ENCODE data around the gene HPCA. TPM values are rescaled to one million over a fixed set of nuclear protein-coding genes. Genes with fewer than 3 reads are reported as not detected.
A peak's percentile ranks its signal among the peaks of the same experiment; 100 is the strongest.

The HPCA gene
- total and polyA plus RNA-seq, 2 donors (not counting 3 experiments of a cell fraction or from before 2014, with no cell fraction given) = not detected

GRCh38 chr1:32871364-32872191, 14.7 kb upstream of the HPCA start:
- TF ChIP-seq EZH2 (IDR thresholded peaks at IDR 0.05; ENCODE audit: borderline replicate concordance, low read depth, low read length, severe bottlenecking) (peak; percentile 84), MYC (IDR thresholded peaks at IDR 0.05; ENCODE audit: low read depth, low read length) (no peak)
- no peak overlapping the region for H3K9ac ChIP-seq (replicated peaks; ENCODE audit: extremely low read depth, insufficient read depth, low read length)
- no TSS peak for BruUV-seq (replicated peaks)

GRCh38 chr1:32872192-32872460, 14.2 kb upstream of the HPCA start:
- dilution Hi-C loops (cut with MboI; ENCODE audit: extremely low pct_ligation_motif_present, low sequenced_read_pairs) (no loop called here), intact Hi-C loops (cut with micrococcal nuclease) (loop anchor here (1.0 to 2.0 kb wide), 6 partner anchors 43 to 471 kb away; partner anchors contain the start of genes S100PBP and YARS1)
- DNase-seq (ENCODE audit: low read depth, low spot score) (no peak), FAIRE-seq (no peak)
- Histone ChIP-seq H3K4me2 (ENCODE audit: insufficient read depth, low read length) (no peak overlapping the region), H3K4me3 (replicated peaks in 1 of 3; ENCODE audit: insufficient read depth in 1 of 3, low read depth in 1 of 3, low read length in 3 of 3) (no peak overlapping the region), H2AFZ (ENCODE audit: low read depth, low read length) (no peak overlapping the region), H3K27me3 (ENCODE audit: control insufficient read depth in 2 of 2, insufficient read depth in 2 of 2, low read length in 2 of 2) (peaks cover 14 to 17% of the 10 kb centered on the region in 2 experiments), H3K36me3 (ENCODE audit: control insufficient read depth in 2 of 2, extremely low read depth in 1 of 2, insufficient read depth in 2 of 2, low read length in 2 of 2) (no peaks in the 10 kb centered on the region), H3K9me3 (replicated peaks; ENCODE audit: control insufficient read depth, insufficient read depth, low read length) (no peaks in the 10 kb centered on the region), H4K20me1 (replicated peaks; ENCODE audit: control insufficient read depth, extremely low read depth, insufficient read depth, low read length) (no peaks in the 10 kb centered on the region), H3K9me1 (replicated peaks; ENCODE audit: control insufficient read depth, extremely low read depth, insufficient read depth, low read length) (no peaks in the 10 kb centered on the region), H3K79me2 (ENCODE audit: control insufficient read depth, insufficient read depth, low read length) (no peaks in the 10 kb centered on the region), H3K9ac (replicated peaks; ENCODE audit: extremely low read depth, insufficient read depth, low read length) (no peak overlapping the region), H3K27ac (ENCODE audit: insufficient read depth, low read depth, low read length) (no peak overlapping the region), H3K4me1 (ENCODE audit: control insufficient read depth, extremely low read depth, insufficient read depth, low read length) (no peaks in the 10 kb centered on the region)
- TF ChIP-seq CTCF (IDR thresholded peaks at IDR 0.05; ENCODE audit: extremely low read depth in 1 of 2, insufficient read depth in 1 of 2, low read depth in 1 of 2, low read length in 2 of 2) (no peak), FOS (IDR thresholded peaks at IDR 0.05; ENCODE audit: borderline replicate concordance, insufficient read depth, low read length) (no peak), MYC (IDR thresholded peaks at IDR 0.05; ENCODE audit: low read depth, low read length) (no peak), JUN (IDR thresholded peaks at IDR 0.05; ENCODE audit: borderline replicate concordance, insufficient read depth, insufficient read length, low read depth) (no peak), POLR2A (IDR thresholded peaks at IDR 0.05; ENCODE audit: low read depth, low read length) (no peak), EZH2 (IDR thresholded peaks at IDR 0.05; ENCODE audit: borderline replicate concordance, low read depth, low read length, severe bottlenecking) (no peak), GATA2 (IDR thresholded peaks at IDR 0.05; ENCODE audit: insufficient read depth, insufficient read length, low read depth, low read length) (no peak), MAX (IDR thresholded peaks at IDR 0.05; ENCODE audit: insufficient read depth, insufficient read length) (no peak), POLR2AphosphoS5 (IDR thresholded peaks at IDR 0.05; ENCODE audit: insufficient read depth, low read depth, low read length) (no peak)
- BruUV-seq (replicated peaks) = no TSS peak
- ChIA-PET POLR2A (no interaction called here), CTCF (interaction anchor here (0.7 to 3.3 kb wide), 15 partner anchors 9 to 471 kb away, joined by 3 to 32 read pairs (median 4); no protein-coding TSS in a partner anchor)

More at GRCh38 chr1:32871364-32872191, 14.7 kb upstream of the HPCA start:
- POLR2A ChIA-PET = no interaction called here
- Histone ChIP-seq H3K9me3 (replicated peaks; ENCODE audit: control insufficient read depth, insufficient read depth, low read length) (no peaks in the 10 kb centered on the region), H4K20me1 (replicated peaks; ENCODE audit: control insufficient read depth, extremely low read depth, insufficient read depth, low read length) (no peaks in the 10 kb centered on the region), H3K4me3 (replicated peaks in 1 of 3; ENCODE audit: insufficient read depth in 1 of 3, low read depth in 1 of 3, low read length in 3 of 3) (no peak overlapping the region), H3K4me2 (ENCODE audit: insufficient read depth, low read length) (no peak overlapping the region), H3K9me1 (replicated peaks; ENCODE audit: control insufficient read depth, extremely low read depth, insufficient read depth, low read length) (no peaks in the 10 kb centered on the region), H3K79me2 (ENCODE audit: control insufficient read depth, insufficient read depth, low read length) (no peaks in the 10 kb centered on the region), H2AFZ (ENCODE audit: low read depth, low read length) (no peak overlapping the region), H3K4me1 (ENCODE audit: control insufficient read depth, extremely low read depth, insufficient read depth, low read length) (no peaks in the 10 kb centered on the region), H3K27ac (ENCODE audit: insufficient read depth, low read depth, low read length) (no peak overlapping the region), H3K36me3 (ENCODE audit: control insufficient read depth in 2 of 2, extremely low read depth in 1 of 2, insufficient read depth in 2 of 2, low read length in 2 of 2) (no peaks in the 10 kb centered on the region), H3K27me3 (ENCODE audit: control insufficient read depth in 2 of 2, insufficient read depth in 2 of 2, low read length in 2 of 2) (peaks cover 14 to 17% of the 10 kb centered on the region in 2 experiments)
- CTCF ChIA-PET = interaction anchor here (0.7 to 3.3 kb wide), 16 partner anchors 9 to 470 kb away, joined by 3 to 32 read pairs (median 4); partner anchors contain the start of gene AZIN2
- FAIRE-seq = no peak
- intact Hi-C loops (cut with micrococcal nuclease) = loop anchor here (1.0 to 2.0 kb wide), 6 partner anchors 43 to 471 kb away; partner anchors contain the start of genes S100PBP and YARS1
- no peak for DNase-seq (ENCODE audit: low read depth, low spot score)
- dilution Hi-C loops (cut with MboI; ENCODE audit: extremely low pct_ligation_motif_present, low sequenced_read_pairs) = no loop called here

Measured in endothelial cell of umbilical vein (primary cell).